H9 (cell line): Measurements from ENCODE around the gene C1orf226. TPM values are rescaled to one million over a fixed set of nuclear protein-coding genes. Genes with fewer than 3 reads are reported as not detected.

Experiments used
- DNase-seq: peaks from one replicate; pipeline ENCODE4 v3.0.0-alpha.2; 2017
- H2AFZ ChIP-seq: one replicate; pipeline ENCODE4 v1.6.1; 2013; ENCODE audit warnings: mild to moderate bottlenecking, low read length, control low read depth, moderate library complexity
- H2AK5ac ChIP-seq: 2 replicates; pipeline ENCODE4 v1.6.1; 2013; ENCODE audit warnings: low read length, control low read depth, mixed read lengths; ENCODE audit not compliant: insufficient read length
- H2BK120ac ChIP-seq: one replicate; pipeline ENCODE4 v1.6.1; 2013; ENCODE audit warnings: low read depth, mild to moderate bottlenecking, low read length, control low read depth, inconsistent platforms; ENCODE audit not compliant: poor library complexity, severe bottlenecking
- H2BK12ac ChIP-seq: 2 replicates; pipeline ENCODE4 v1.6.1; 2013; ENCODE audit warnings: low read length, control low read depth, mixed read lengths, low read depth; ENCODE audit not compliant: insufficient read length
- H2BK15ac ChIP-seq: 2 replicates; pipeline ENCODE4 v1.6.1; 2013; ENCODE audit warnings: low read depth, low read length, control low read depth
- H2BK20ac ChIP-seq: one replicate; pipeline ENCODE4 v1.6.1; 2013; ENCODE audit warnings: low read depth, mild to moderate bottlenecking, low read length, control low read depth, inconsistent platforms; ENCODE audit not compliant: poor library complexity, severe bottlenecking
- H2BK5ac ChIP-seq: 2 replicates; pipeline ENCODE4 v1.6.1; 2013; ENCODE audit warnings: low read length, control low read depth, mixed read lengths; ENCODE audit not compliant: insufficient read length
- H3K14ac ChIP-seq: 2 replicates; pipeline ENCODE4 v1.6.1; 2013; ENCODE audit warnings: low read length, control low read depth; ENCODE audit not compliant: insufficient read depth
- H3K18ac ChIP-seq: 2 replicates; pipeline ENCODE4 v1.6.1; 2013; ENCODE audit warnings: low read depth, mild to moderate bottlenecking, mixed read lengths, low read length, control low read depth; ENCODE audit not compliant: insufficient read length
- H3K23ac ChIP-seq: 2 replicates; pipeline ENCODE4 v1.6.1; 2013; ENCODE audit warnings: low read length, control low read depth, mixed read lengths, low read depth; ENCODE audit not compliant: insufficient read length
- H3K23me2 ChIP-seq: 2 replicates; pipeline ENCODE4 v1.6.1; 2013; ENCODE audit warnings: low read depth, mild to moderate bottlenecking, mixed read lengths, low read length, control low read depth; ENCODE audit not compliant: insufficient read length, poor library complexity, severe bottlenecking
- H3K27ac ChIP-seq: 2 replicates; pipeline ENCODE4 v1.5.1; 2013; ENCODE audit warnings: low read length, control low read depth, mixed read lengths, low read depth; ENCODE audit not compliant: insufficient read length
- H3K27me3 ChIP-seq: 2 replicates; pipeline ENCODE4 v1.6.1; 2013; ENCODE audit warnings: low read length, control low read depth, inconsistent platforms; ENCODE audit not compliant: insufficient read depth
- H3K4ac ChIP-seq: 2 replicates; pipeline ENCODE4 v1.6.1; 2013; ENCODE audit warnings: low read depth, mild to moderate bottlenecking, control low read depth, inconsistent platforms, low read length, moderate library complexity
- H3K4me1 ChIP-seq: 2 replicates; pipeline ENCODE4 v1.6.1; 2013; ENCODE audit warnings: low read length, control low read depth, inconsistent platforms; ENCODE audit not compliant: insufficient read depth
- H3K4me2 ChIP-seq: 2 replicates; pipeline ENCODE4 v1.6.1; 2013; ENCODE audit warnings: low read length, control low read depth, mixed read lengths; ENCODE audit not compliant: insufficient read length, insufficient read depth
- H3K56ac ChIP-seq: 2 replicates; pipeline ENCODE4 v1.6.1; 2013; ENCODE audit warnings: low read depth, mild to moderate bottlenecking, mixed read lengths, low read length, control low read depth; ENCODE audit not compliant: insufficient read length
- H3K79me1 ChIP-seq: 2 replicates; pipeline ENCODE4 v1.6.1; 2013; ENCODE audit warnings: low read depth, mild to moderate bottlenecking, moderate library complexity, low read length, control low read depth, inconsistent platforms; ENCODE audit not compliant: insufficient read depth, poor library complexity, severe bottlenecking
- H3K79me2 ChIP-seq: 2 replicates; pipeline ENCODE4 v1.6.1; 2013; ENCODE audit warnings: low read length, control low read depth, inconsistent platforms; ENCODE audit not compliant: insufficient read depth
- H3K9ac ChIP-seq: 2 replicates; pipeline ENCODE4 v1.6.1; 2013; ENCODE audit warnings: low read length, control low read depth, mixed read lengths; ENCODE audit not compliant: insufficient read length; ENCODE audit errors: extremely low read depth
- H3K9me3 ChIP-seq: one replicate; pipeline ENCODE4 v1.6.1; 2013; ENCODE audit warnings: low read depth, low read length, inconsistent platforms; ENCODE audit not compliant: control insufficient read depth
- H3T11ph ChIP-seq: one replicate; pipeline ENCODE4 v1.6.1; 2013; ENCODE audit warnings: mild to moderate bottlenecking, low read length, control low read depth, inconsistent platforms
- H4K20me1 ChIP-seq: one replicate; pipeline ENCODE4 v1.6.1; 2013; ENCODE audit not compliant: control insufficient read depth, insufficient read length, insufficient read depth
- H4K5ac ChIP-seq: 2 replicates; pipeline ENCODE4 v1.6.1; 2013; ENCODE audit warnings: low read depth, mild to moderate bottlenecking, mixed read lengths, low read length, control low read depth; ENCODE audit not compliant: insufficient read length
- H4K8ac ChIP-seq: replicated peaks from 2 replicates; pipeline ENCODE4 v1.6.1; 2013; ENCODE audit warnings: low read length, control low read depth, mixed read lengths, low read depth; ENCODE audit not compliant: insufficient read length
- H4K91ac ChIP-seq: 2 replicates; pipeline ENCODE4 v1.6.1; 2013; ENCODE audit warnings: low read depth, mild to moderate bottlenecking, moderate library complexity, mixed read lengths, low read length, control low read depth; ENCODE audit not compliant: insufficient read length
- H3K27ac Mint-ChIP-seq, 3 experiments: 2 replicates in 2 of 3; 3 replicates in 1 of 3; pipeline ENCODE4 v1.8.0; 2020 to 2021; ENCODE audit warnings: mixed read lengths in 3 of 3, mild to moderate bottlenecking in 1 of 3, moderate library complexity in 1 of 3
- H3K27me3 Mint-ChIP-seq: 2 replicates; pipeline ENCODE4 v1.8.0; 2021; ENCODE audit warnings: low read depth, mild to moderate bottlenecking, moderate library complexity, mixed read lengths
- H3K36me3 Mint-ChIP-seq, 3 experiments: 2 replicates in 2 of 3; 3 replicates in 1 of 3; pipeline ENCODE4 v1.8.0; 2020 to 2021; ENCODE audit warnings: low read depth in 3 of 3, mixed read lengths in 3 of 3; ENCODE audit not compliant: insufficient read depth in 1 of 3
- H3K4me1 Mint-ChIP-seq, 2 experiments: 2 replicates each; pipeline ENCODE4 v1.8.0; 2020; ENCODE audit warnings: mixed read lengths in 2 of 2
- H3K4me3 Mint-ChIP-seq, 2 experiments: 2 replicates in 1 of 2; 3 replicates in 1 of 2; pipeline ENCODE4 v1.8.0; 2020 to 2021; ENCODE audit warnings: mild to moderate bottlenecking in 2 of 2, mixed read lengths in 2 of 2, moderate library complexity in 1 of 2
- H3K9me3 Mint-ChIP-seq, 2 experiments: 2 replicates in 1 of 2; 3 replicates in 1 of 2; pipeline ENCODE4 v1.8.0; 2020; ENCODE audit warnings: mild to moderate bottlenecking in 2 of 2, mixed read lengths in 2 of 2, moderate library complexity in 1 of 2
- CTCF ChIP-seq: fragments of 200-600 bp; sonication (generic); conservative IDR thresholded peaks from 3 replicates; pipeline ENCODE4 v1.8.0; 2021; ENCODE audit warnings: antibody characterized with exemption, mild to moderate bottlenecking
- WGBS: extraction: QIAGEN DNeasy Blood & Tissue Kit; methylation state at CpG from one replicate; pipeline ENCODE4 v1.1.7; 2013; ENCODE audit warnings: missing lambda C conversion rate, low lambda C conversion rate, mixed read lengths; ENCODE audit not compliant: insufficient read length; ENCODE audit errors: extremely low coverage; 5-methylcytosine and 5-hydroxymethylcytosine counted together
- total RNA-seq: library from RNA; stranded (reverse); gene quantifications from 2 replicates; pipeline ENCODE4 v1.2.1, GENCODE V29; 2021

Gene C1orf226
- total RNA-seq, 1 experiment from 2014 or later, result 11.5 TPM

DNA sequence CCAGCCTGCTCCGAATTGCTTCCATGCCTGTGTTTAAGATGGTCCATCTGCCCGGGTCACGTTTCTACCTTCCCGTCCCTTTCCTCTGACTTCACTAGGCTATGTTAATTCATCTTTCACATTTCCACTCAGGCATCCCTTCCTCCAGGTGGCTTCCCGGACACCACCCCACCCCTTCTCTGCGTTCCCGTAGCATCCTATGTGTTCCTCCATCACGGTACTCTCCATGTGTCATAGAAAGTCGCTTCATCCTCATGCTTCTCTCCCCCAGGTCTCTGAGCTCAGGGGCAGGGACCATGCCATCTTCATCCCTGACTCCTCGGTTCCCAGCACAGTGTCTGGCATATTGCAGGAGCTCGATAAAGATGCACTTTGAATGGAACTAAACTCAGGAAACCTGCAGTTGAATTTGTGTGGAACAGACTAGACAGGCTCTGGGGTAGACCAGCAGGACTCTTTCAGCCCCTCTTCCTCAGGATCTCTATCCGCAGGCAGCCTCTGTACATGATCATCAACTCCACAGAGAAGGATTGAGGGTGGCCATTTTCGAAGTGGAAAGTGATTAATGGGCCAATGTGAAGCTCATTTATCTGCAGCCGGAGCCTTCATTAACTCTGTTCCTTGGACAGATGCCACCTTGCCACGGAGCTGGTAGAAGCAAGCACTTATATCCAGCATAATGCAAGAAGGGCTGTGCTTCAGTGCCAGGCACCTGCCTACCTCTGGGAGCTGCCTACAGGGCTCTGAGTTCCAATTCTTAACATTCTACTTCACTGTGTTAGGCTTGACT is 9.1 kb downstream of the C1orf226 start:
- Mint-ChIP-seq H3K27ac (no peak overlapping the region), H3K4me3 (no peak overlapping the region), H3K4me1 (peaks cover 21 to 32% of the 10 kb centered on the region in 2 experiments), H3K9me3 (no peaks in the 10 kb centered on the region), H3K36me3 (no peaks in the 10 kb centered on the region), H3K27me3 (no peaks in the 10 kb centered on the region; the same call in 1 of the 2 replicates)
- no peak overlapping the region for H2AK5ac ChIP-seq
- H3T11ph ChIP-seq, result no peak overlapping the region
- H3K18ac ChIP-seq, result no peak overlapping the region
- no CpG with 5 or more reads among the region's 15 CpGs for WGBS
- H4K20me1 ChIP-seq, result no peaks in the 10 kb centered on the region
- TF ChIP-seq CTCF, result no peak
- H3K79me2 ChIP-seq, result no peaks in the 10 kb centered on the region
- no peak for DNase-seq
- no peak overlapping the region for H2BK120ac ChIP-seq
- no peak overlapping the region for H2AFZ ChIP-seq
- H3K23me2 ChIP-seq, result no peaks in the 10 kb centered on the region
- H3K9me3 ChIP-seq, result no peaks in the 10 kb centered on the region
- no peak overlapping the region for H3K14ac ChIP-seq
- no peaks in the 10 kb centered on the region for H3K27me3 ChIP-seq
- H2BK5ac ChIP-seq, result no peak overlapping the region
- no peak overlapping the region for H2BK15ac ChIP-seq
- no peak overlapping the region for H2BK12ac ChIP-seq
- H3K79me1 ChIP-seq, result no peaks in the 10 kb centered on the region
- no peaks in the 10 kb centered on the region for H3K4me1 ChIP-seq
- no peak overlapping the region for H3K27ac ChIP-seq
- H3K56ac ChIP-seq, result no peak overlapping the region
- no peak overlapping the region for H4K8ac ChIP-seq
- H3K23ac ChIP-seq, result no peak overlapping the region
- H4K5ac ChIP-seq, result no peak overlapping the region
- H4K91ac ChIP-seq, result no peak overlapping the region
- H3K4me2 ChIP-seq, result no peak overlapping the region
- H2BK20ac ChIP-seq, result no peak overlapping the region
- no peak overlapping the region for H3K9ac ChIP-seq
- H3K4ac ChIP-seq, result no peak overlapping the region
